HL-60/S4 treated with phorbol 12-myristate 13-acetate at 8.2 ng/mL for 4 days and 3 days (cell line): Measurements from ENCODE around the gene UGT1A10.

Experiments used
- in situ Hi-C: fragments of 300-500 bp; cut with MboI; formaldehyde crosslinking; loops from 2 replicates; pipeline ENCODE4 v1.15.0; 2022; ENCODE audit warnings: low sequenced_read_pairs

UGT1A10 gene

GRCh38 chr2:233819884-233820773 is 183.9 kb downstream of the UGT1A10 start:
- in situ Hi-C loops: no loop called here

- in situ Hi-C loops: no loop called here
Measured at GRCh38 chr2:233820774-233821105, 184.5 kb downstream of the UGT1A10 start.

- in situ Hi-C loops: no loop called here
Measured at GRCh38 chr2:233821196-233821595, 184.9 kb downstream of the UGT1A10 start.

- in situ Hi-C loops: no loop called here
Measured at GRCh38 chr2:233821709-233822100, 185.5 kb downstream of the UGT1A10 start.

GRCh38 chr2:233822101-233822771 is 186.0 kb downstream of the UGT1A10 start:
- in situ Hi-C loops: no loop called here
